ENCODE measurements around the gene LMTK3. TPM values are rescaled to one million over a fixed set of nuclear protein-coding genes. Genes with fewer than 3 reads are reported as not detected.

LMTK3 gene
- polyA plus RNA-seq, 1 donor (not counting 4 experiments of a cell fraction or from before 2014, with no cell fraction given), result 0.51 TPM

DNA sequence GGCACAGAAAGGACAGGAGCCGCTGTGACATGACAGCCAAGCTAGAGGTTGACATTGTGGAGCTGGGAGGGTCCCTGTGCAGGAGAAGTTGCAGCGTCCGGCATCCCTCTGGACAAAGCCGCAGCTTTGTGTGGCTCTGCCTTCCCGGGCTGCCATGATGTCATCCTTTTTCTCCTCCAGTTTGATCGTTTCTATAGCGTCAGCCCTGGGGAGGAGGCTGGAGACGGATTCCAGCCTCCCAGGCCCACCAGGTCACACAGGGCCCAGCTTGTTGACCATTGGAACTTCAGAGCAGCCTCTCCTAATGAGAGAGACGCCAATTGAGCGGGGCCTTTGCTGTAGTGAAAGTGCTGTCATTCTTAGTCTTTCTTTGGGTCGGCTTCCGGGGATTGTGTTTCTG, 60.0 kb downstream of the LMTK3 start:
- dilution Hi-C loops (cut with MboI; ENCODE audit: extremely low pct_ligation_motif_present, low sequenced_read_pairs), result no loop called here
- FAIRE-seq, result no peak
- Histone ChIP-seq H4K20me1 (ENCODE audit: control insufficient read depth, extremely low read depth, insufficient read depth, low read length) (peaks cover 3% of the 10 kb centered on the region), H3K27ac (ENCODE audit: control insufficient read depth, insufficient read depth, low read length) (no peak overlapping the region), H3K27me3 (ENCODE audit: control insufficient read depth, extremely low read depth, insufficient read depth, low read length) (no peaks in the 10 kb centered on the region), H3K4me1 (ENCODE audit: control insufficient read depth, extremely low read depth, insufficient read depth, low read length) (peaks cover under 1% of the 10 kb centered on the region), H3K9me1 (ENCODE audit: control insufficient read depth, extremely low read depth, insufficient read depth, low read length) (no peaks in the 10 kb centered on the region), H3K36me3 (ENCODE audit: control insufficient read depth in 2 of 2, extremely low read depth in 1 of 2, insufficient read depth in 2 of 2, low read length in 2 of 2) (peaks cover 43 to 57% of the 10 kb centered on the region in 2 experiments), H2AFZ (ENCODE audit: control insufficient read depth, low read length) (no peak overlapping the region), H3K9ac (ENCODE audit: control insufficient read depth, extremely low read depth, insufficient read depth, low read length) (no peak overlapping the region), H3K4me2 (ENCODE audit: control insufficient read depth, extremely low read depth, insufficient read depth, low read depth, low read length) (no peak overlapping the region), H3K79me2 (ENCODE audit: control insufficient read depth, insufficient read depth, low read length) (peaks cover 34% of the 10 kb centered on the region), H3K9me3 (ENCODE audit: control insufficient read depth, low read depth, low read length) (no peaks in the 10 kb centered on the region), H3K4me3 (ENCODE audit: control insufficient read depth in 2 of 3, extremely low read depth in 1 of 3, insufficient read depth in 2 of 3, low read depth in 1 of 3, low read length in 3 of 3) (no peak overlapping the region)
- TF ChIP-seq EZH2 (IDR thresholded peaks at IDR 0.05; ENCODE audit: low read length) (no peak), CTCF (optimal IDR thresholded peaks at IDR 0.05 in 1 of 3, IDR thresholded peaks at IDR 0.05 in 1 of 3, conservative IDR thresholded peaks at IDR 0.05 in 1 of 3; ENCODE audit: extremely low read depth in 1 of 3, insufficient read depth in 2 of 3, low read length in 3 of 3) (no peak)
- no peak for DNase-seq (ENCODE audit: low read depth, low spot score)

DNA sequence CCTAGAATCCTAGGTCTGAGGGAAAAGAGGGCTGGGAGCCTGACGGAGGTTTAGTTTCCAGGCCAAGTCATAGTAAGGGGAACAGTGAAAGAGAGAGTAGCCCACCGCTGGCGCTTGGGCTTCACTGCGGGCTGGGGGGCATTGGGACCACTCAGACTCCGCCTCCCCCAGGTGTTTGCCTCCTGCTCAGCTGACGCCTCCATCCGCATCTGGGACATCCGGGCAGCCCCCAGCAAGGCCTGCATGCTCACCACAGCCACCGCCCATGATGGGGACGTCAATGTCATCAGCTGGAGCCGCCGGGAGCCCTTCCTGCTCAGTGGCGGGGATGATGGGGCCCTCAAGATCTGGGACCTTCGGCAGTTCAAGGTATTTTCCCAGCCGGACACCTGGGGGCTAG, 60.8 kb downstream of the LMTK3 start:
- H3K4me1 ChIP-seq (ENCODE audit: control insufficient read depth, extremely low read depth, insufficient read depth, low read length), result peaks cover 4% of the 10 kb centered on the region
- TF ChIP-seq EZH2 (IDR thresholded peaks at IDR 0.05; ENCODE audit: low read length) (no peak), CTCF (optimal IDR thresholded peaks at IDR 0.05 in 1 of 3, IDR thresholded peaks at IDR 0.05 in 1 of 3, conservative IDR thresholded peaks at IDR 0.05 in 1 of 3; ENCODE audit: extremely low read depth in 1 of 3, insufficient read depth in 2 of 3, low read length in 3 of 3) (no peak)
- H3K9me3 ChIP-seq (ENCODE audit: control insufficient read depth, low read depth, low read length), result no peaks in the 10 kb centered on the region
- H2AFZ ChIP-seq (ENCODE audit: control insufficient read depth, low read length), result no peak overlapping the region
- H3K4me3 ChIP-seq (ENCODE audit: control insufficient read depth in 2 of 3, extremely low read depth in 1 of 3, insufficient read depth in 2 of 3, low read depth in 1 of 3, low read length in 3 of 3), result no peak overlapping the region
- H3K79me2 ChIP-seq (ENCODE audit: control insufficient read depth, insufficient read depth, low read length), result peaks cover 42% of the 10 kb centered on the region
- H4K20me1 ChIP-seq (ENCODE audit: control insufficient read depth, extremely low read depth, insufficient read depth, low read length), result peaks cover 3% of the 10 kb centered on the region
- no peak overlapping the region for H3K9ac ChIP-seq (ENCODE audit: control insufficient read depth, extremely low read depth, insufficient read depth, low read length)
- peaks cover 35 to 52% of the 10 kb centered on the region in 2 experiments for H3K36me3 ChIP-seq (ENCODE audit: control insufficient read depth in 2 of 2, extremely low read depth in 1 of 2, insufficient read depth in 2 of 2, low read length in 2 of 2)
- no peak overlapping the region for H3K4me2 ChIP-seq (ENCODE audit: control insufficient read depth, extremely low read depth, insufficient read depth, low read depth, low read length)
- DNase-seq (ENCODE audit: low read depth, low spot score), result no peak
- H3K9me1 ChIP-seq (ENCODE audit: control insufficient read depth, extremely low read depth, insufficient read depth, low read length), result no peaks in the 10 kb centered on the region
- H3K27me3 ChIP-seq (ENCODE audit: control insufficient read depth, extremely low read depth, insufficient read depth, low read length), result no peaks in the 10 kb centered on the region
- dilution Hi-C loops (cut with MboI; ENCODE audit: extremely low pct_ligation_motif_present, low sequenced_read_pairs), result no loop called here
- H3K27ac ChIP-seq (ENCODE audit: control insufficient read depth, insufficient read depth, low read length), result no peak overlapping the region
- no peak for FAIRE-seq

All from keratinocyte (primary cell).